GM21737 (cell line): ENCODE data around the gene SRD5A1.
A peak's percentile ranks its signal among the peaks of the same experiment; 100 is the strongest.
"Not testable (repeated sequence)": the region's sequence is repeated elsewhere in the genome, so short reads cannot be mapped to it uniquely, and the experiment has no call there.

ENCODE experiments used
- ATAC-seq: cut with Tn5 transposase; IDR thresholded peaks from one replicate; pipeline ENCODE4 v1.9.1; 2021; ENCODE audit warnings: mild to moderate bottlenecking, moderate library complexity; ENCODE audit not compliant: unreplicated experiment

The SRD5A1 gene

GRCh38 chr5:6638236-6638635 is 5.0 kb downstream of the SRD5A1 start:
- no peak for ATAC-seq

GRCh38 chr5:6642655-6643054 is 9.4 kb downstream of the SRD5A1 start:
- no peak for ATAC-seq

GRCh38 chr5:6644794-6645241 is 11.6 kb downstream of the SRD5A1 start:
- ATAC-seq, result no peak

- ATAC-seq, result not testable (repeated sequence)
These were observed 12.5 kb downstream of the SRD5A1 start for GRCh38 chr5:6645571-6646362.

GRCh38 chr5:6649186-6649585 is 15.9 kb downstream of the SRD5A1 start:
- ATAC-seq, result no peak

GRCh38 chr5:6649681-6650080 is 16.4 kb downstream of the SRD5A1 start:
- no peak for ATAC-seq

- peak; percentile 98 for ATAC-seq
These were observed 18.8 kb downstream of the SRD5A1 start for GRCh38 chr5:6652025-6652424.

- ATAC-seq, result no peak
These were observed 22.2 kb downstream of the SRD5A1 start for GRCh38 chr5:6655432-6655831.

GRCh38 chr5:6656680-6657079 is 23.4 kb downstream of the SRD5A1 start:
- ATAC-seq, result no peak

GRCh38 chr5:6659941-6660684 is 26.9 kb downstream of the SRD5A1 start:
- ATAC-seq, result peak; percentile 77

GRCh38 chr5:6660688-6661087 is 27.4 kb downstream of the SRD5A1 start:
- ATAC-seq, result peak; percentile 46

- no peak for ATAC-seq
These were observed 33.5 kb downstream of the SRD5A1 start for GRCh38 chr5:6666762-6667161.

- no peak for ATAC-seq
These were observed 34.4 kb downstream of the SRD5A1 start for GRCh38 chr5:6667648-6668047.

- ATAC-seq, result not testable (repeated sequence)
These were observed 35.5 kb downstream of the SRD5A1 start for GRCh38 chr5:6668717-6669116.

GRCh38 chr5:6673031-6673430 is 39.8 kb downstream of the SRD5A1 start:
- no peak for ATAC-seq

- ATAC-seq, result no peak
These were observed 40.7 kb downstream of the SRD5A1 start for GRCh38 chr5:6673963-6674362.

- no peak for ATAC-seq
These were observed 41.2 kb downstream of the SRD5A1 start for GRCh38 chr5:6674421-6674820.

- ATAC-seq, result no peak
These were observed 41.6 kb downstream of the SRD5A1 start for GRCh38 chr5:6674886-6675285.

GRCh38 chr5:6675784-6676491 is 42.7 kb downstream of the SRD5A1 start:
- ATAC-seq, result no peak

GRCh38 chr5:6676702-6677101 is 43.5 kb downstream of the SRD5A1 start:
- ATAC-seq, result no peak

GRCh38 chr5:6678385-6678784 is 45.1 kb downstream of the SRD5A1 start:
- ATAC-seq, result no peak

- no peak for ATAC-seq
These were observed 47.7 kb downstream of the SRD5A1 start for GRCh38 chr5:6680922-6681321.
